ENCODE measurements around the gene ANGPTL2. TPM values are rescaled to one million over a fixed set of nuclear protein-coding genes. Genes with fewer than 3 reads are reported as not detected.

ANGPTL2 gene
- total and polyA plus RNA-seq, 9 of the 15 experiments (the other 6 are each of a cell fraction or from before 2014, with no cell fraction given): not detected

DNA sequence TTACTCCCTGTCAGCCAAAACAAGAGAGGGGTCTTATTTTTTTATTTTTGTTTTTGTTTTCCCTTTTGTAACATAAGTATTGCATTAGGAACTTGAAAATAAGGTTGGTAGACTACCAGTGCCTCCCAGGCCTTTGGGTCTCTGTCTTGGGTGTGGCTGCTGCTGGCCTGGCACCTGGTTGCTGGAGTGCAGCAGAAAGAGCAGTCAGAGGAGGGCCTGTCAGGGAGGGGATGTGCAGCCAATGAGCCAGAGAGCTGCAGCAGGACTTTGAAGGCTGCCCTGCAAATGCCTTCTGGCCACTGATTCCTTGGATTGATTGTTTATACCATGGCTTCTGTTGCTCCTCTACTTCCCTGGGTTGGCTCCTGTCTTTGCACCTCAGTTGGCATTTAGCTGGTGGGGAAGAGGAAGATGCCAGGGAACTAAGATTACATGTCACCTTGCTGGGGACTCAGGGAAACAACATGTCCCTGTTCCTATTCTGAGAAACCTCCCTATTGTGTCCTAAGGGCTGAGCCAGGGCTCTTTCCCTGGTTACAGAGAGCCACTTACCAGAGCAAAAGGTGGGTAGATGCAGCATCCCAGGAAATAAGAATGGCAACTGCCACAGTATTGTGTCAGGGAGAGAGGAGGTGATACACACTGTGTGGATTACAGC is 66.6 kb downstream of the ANGPTL2 start:
- H3K79me2 ChIP-seq (ENCODE audit: control insufficient read depth, insufficient read depth, low read length): no peaks in the 10 kb centered on the region
- H3K9me1 ChIP-seq (ENCODE audit: control insufficient read depth, insufficient read depth, low read length): no peaks in the 10 kb centered on the region
- intact Hi-C loops (cut with micrococcal nuclease): no loop called here
- BruUV-seq (replicated peaks): no TSS peak
- H3K4me3 ChIP-seq: no peak overlapping the region
- no peak overlapping the region for H2AFZ ChIP-seq (ENCODE audit: low read depth, low read length)
- TF ChIP-seq PHB (CRISPR knock-in tag; IDR thresholded peaks at IDR 0.05) (no peak), TEAD1 (CRISPR knock-in tag; IDR thresholded peaks at IDR 0.05) (no peak)
- TF ChIP-seq, protein P1, sequence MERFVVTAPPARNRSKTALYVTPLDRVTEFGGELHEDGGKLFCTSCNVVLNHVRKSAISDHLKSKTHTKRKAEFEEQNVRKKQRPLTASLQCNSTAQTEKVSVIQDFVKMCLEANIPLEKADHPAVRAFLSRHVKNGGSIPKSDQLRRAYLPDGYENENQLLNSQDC (CRISPR knock-in tag; IDR thresholded peaks at IDR 0.05): no peak
- no peak for FAIRE-seq
- H3K4me1 ChIP-seq (replicated peaks in 1 of 2; ENCODE audit: control insufficient read depth in 2 of 2, insufficient read depth in 2 of 2, low read length in 2 of 2): no peaks in the 10 kb centered on the region
- POLR2A ChIA-PET: interaction anchor here (0.8 kb wide), 1 partner anchor 73 kb away, joined by 3 read pairs; no protein-coding TSS in a partner anchor
- CTCF ChIA-PET (ENCODE audit: low intra/inter-chr PET ratio): no interaction called here
- H3K9me3 ChIP-seq (replicated peaks; ENCODE audit: control insufficient read depth, insufficient read depth, low read depth, low read length): no peaks in the 10 kb centered on the region
- no peak overlapping the region for H3K9ac ChIP-seq (ENCODE audit: insufficient read depth in 1 of 2, low read depth in 2 of 2, low read length in 2 of 2)
- in situ Hi-C loops (cut with MboI): no loop called here
- peaks cover 2% of the 10 kb centered on the region; the same call in 1 of the 2 replicates for H4K20me1 ChIP-seq (replicated peaks; ENCODE audit: control insufficient read depth, insufficient read depth, low read length)
- H3K27me3 ChIP-seq (ENCODE audit: control insufficient read depth in 2 of 2, insufficient read depth in 2 of 2, low read length in 2 of 2): peaks cover 8 to 24% of the 10 kb centered on the region in 2 experiments
- H3K36me3 ChIP-seq (ENCODE audit: control insufficient read depth, insufficient read depth, low read length): no peaks in the 10 kb centered on the region
- no peak for DNase-seq (ENCODE audit: extremely low read depth in 1 of 4, low spot score in 3 of 4)
- no peak for ATAC-seq
- H3K4me2 ChIP-seq (ENCODE audit: insufficient read depth, low read length): no peak overlapping the region
- H3K27ac ChIP-seq (ENCODE audit: extremely low read depth, low read depth, low read length): no peak overlapping the region

DNA sequence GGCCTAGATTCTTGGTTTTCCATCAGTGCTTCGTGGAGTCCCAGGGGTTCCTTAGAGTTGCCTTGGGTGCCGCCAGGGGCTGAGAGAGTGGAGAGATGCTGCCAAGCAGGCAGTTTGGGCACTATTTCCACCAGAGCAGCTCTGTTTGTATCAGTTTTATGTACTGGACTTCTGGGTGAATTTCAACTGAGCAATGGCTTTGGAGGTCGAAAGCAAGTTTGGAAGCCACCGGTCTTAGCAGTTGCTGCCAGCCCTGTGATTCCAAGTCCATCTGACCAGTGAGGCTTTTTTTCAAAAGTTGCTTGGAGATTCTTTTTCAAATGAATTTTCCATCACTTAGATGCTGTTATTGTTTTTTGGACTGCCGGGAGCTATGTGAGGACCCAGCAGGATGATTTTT is 68.5 kb downstream of the ANGPTL2 start:
- no peaks in the 10 kb centered on the region for H3K9me1 ChIP-seq (ENCODE audit: control insufficient read depth, insufficient read depth, low read length)
- H3K4me1 ChIP-seq (replicated peaks in 1 of 2; ENCODE audit: control insufficient read depth in 2 of 2, insufficient read depth in 2 of 2, low read length in 2 of 2): no peaks in the 10 kb centered on the region; a peak in 1 of 5 replicates
- in situ Hi-C loops (cut with MboI) (no loop called here), intact Hi-C loops (cut with micrococcal nuclease) (no loop called here)
- DNase-seq (ENCODE audit: extremely low read depth in 1 of 4, low spot score in 3 of 4) (no peak), FAIRE-seq (no peak), ATAC-seq (no peak)
- no peak overlapping the region for H3K4me2 ChIP-seq (ENCODE audit: insufficient read depth, low read length)
- CTCF ChIA-PET (ENCODE audit: low intra/inter-chr PET ratio): no interaction called here
- WGBS (ENCODE audit: insufficient coverage, low coverage, missing lambda C conversion rate): 9% methylated on average over 5 of the region's 5 CpGs
- no peak overlapping the region for H2AFZ ChIP-seq (ENCODE audit: low read depth, low read length)
- peaks cover 8 to 42% of the 10 kb centered on the region in 2 experiments for H3K27me3 ChIP-seq (ENCODE audit: control insufficient read depth in 2 of 2, insufficient read depth in 2 of 2, low read length in 2 of 2)
- no peaks in the 10 kb centered on the region for H3K36me3 ChIP-seq (ENCODE audit: control insufficient read depth, insufficient read depth, low read length)
- no peak overlapping the region for H3K4me3 ChIP-seq
- no peaks in the 10 kb centered on the region for H3K9me3 ChIP-seq (replicated peaks; ENCODE audit: control insufficient read depth, insufficient read depth, low read depth, low read length)
- H3K79me2 ChIP-seq (ENCODE audit: control insufficient read depth, insufficient read depth, low read length): no peaks in the 10 kb centered on the region
- H3K27ac ChIP-seq (ENCODE audit: extremely low read depth, low read depth, low read length): no peak overlapping the region
- no peak overlapping the region for H3K9ac ChIP-seq (ENCODE audit: insufficient read depth in 1 of 2, low read depth in 2 of 2, low read length in 2 of 2)
- peaks cover 2% of the 10 kb centered on the region; the same call in 1 of the 2 replicates for H4K20me1 ChIP-seq (replicated peaks; ENCODE audit: control insufficient read depth, insufficient read depth, low read length)
- POLR2A ChIA-PET: interaction anchor here (0.5 to 1.1 kb wide), 2 partner anchors 17 to 18 kb away, joined by 3 read pairs; no protein-coding TSS in a partner anchor
- no TSS peak for BruUV-seq (replicated peaks)
- TF ChIP-seq ZNF76 (CRISPR knock-in tag; IDR thresholded peaks at IDR 0.05; ENCODE audit: borderline replicate concordance): no peak
- no peak for TF ChIP-seq ZNF41 (CRISPR knock-in tag; conservative IDR thresholded peaks at IDR 0.05)
- TF ChIP-seq ZNF184 (CRISPR knock-in tag; IDR thresholded peaks at IDR 0.05): no peak
- no peak for TF ChIP-seq POLR2G (IDR thresholded peaks at IDR 0.05; ENCODE audit: low read depth, low read length)
- TF ChIP-seq, protein P2, sequence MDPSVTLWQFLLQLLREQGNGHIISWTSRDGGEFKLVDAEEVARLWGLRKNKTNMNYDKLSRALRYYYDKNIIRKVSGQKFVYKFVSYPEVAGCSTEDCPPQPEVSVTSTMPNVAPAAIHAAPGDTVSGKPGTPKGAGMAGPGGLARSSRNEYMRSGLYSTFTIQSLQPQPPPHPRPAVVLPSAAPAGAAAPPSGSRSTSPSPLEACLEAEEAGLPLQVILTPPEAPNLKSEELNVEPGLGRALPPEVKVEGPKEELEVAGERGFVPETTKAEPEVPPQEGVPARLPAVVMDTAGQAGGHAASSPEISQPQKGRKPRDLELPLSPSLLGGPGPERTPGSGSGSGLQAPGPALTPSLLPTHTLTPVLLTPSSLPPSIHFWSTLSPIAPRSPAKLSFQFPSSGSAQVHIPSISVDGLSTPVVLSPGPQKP (CRISPR knock-in tag; IDR thresholded peaks at IDR 0.05): no peak
- TF ChIP-seq, protein P3, sequence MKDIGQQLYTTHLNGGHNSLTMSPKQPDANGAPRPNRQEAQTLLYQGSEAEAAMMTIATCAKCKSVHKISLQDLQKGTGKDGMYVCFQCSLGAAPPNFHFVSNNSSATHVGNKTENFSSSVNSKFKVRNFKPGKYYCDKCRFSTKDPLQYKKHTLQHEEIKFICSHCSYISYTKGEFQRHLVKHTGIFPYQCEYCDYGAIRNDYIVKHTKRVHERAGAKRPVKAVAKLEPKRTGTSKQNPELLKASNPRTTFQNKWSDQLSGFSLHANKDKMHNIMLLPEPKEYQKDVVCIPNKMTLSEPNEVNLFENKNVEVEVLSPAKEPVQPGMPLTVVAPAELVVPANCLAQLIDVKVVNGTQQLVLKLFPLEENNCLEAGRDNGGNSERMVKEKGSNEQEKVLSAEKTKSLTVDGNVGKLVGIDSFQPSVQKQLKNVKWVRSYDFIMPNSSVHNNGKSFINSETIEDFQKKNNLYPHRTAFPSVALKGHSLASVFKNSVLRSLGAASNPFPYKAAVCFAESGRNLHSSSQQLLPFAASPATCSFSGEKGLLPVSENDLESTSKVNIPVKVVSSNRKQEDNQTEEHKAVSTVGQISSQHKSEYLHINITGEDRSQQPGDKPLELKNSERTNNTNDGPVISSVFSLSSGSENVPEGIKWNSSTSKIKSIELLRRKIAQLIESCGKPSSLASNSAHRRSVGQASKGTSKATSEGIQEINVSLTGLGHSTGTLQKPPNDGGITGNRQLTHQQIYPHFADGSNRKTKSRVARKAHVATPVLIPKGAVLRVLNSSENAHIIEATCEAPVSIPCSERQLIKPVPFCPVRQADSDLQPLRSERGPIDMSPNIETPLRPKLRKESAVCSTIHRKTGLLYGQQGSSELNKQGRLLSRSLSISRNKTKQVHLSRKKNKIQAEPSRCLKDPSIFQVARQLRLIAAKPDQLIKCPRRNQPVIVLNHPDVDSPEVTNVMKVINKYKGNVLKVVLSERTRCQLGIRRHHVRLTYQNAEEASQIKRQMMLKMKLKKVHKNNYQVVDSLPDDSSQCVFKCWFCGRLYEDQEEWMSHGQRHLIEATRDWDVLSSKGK (CRISPR knock-in tag; IDR thresholded peaks at IDR 0.05): no peak

Data from K562 (cell line).